ENCODE results near the gene MCM3AP.

Gene MCM3AP

DNA sequence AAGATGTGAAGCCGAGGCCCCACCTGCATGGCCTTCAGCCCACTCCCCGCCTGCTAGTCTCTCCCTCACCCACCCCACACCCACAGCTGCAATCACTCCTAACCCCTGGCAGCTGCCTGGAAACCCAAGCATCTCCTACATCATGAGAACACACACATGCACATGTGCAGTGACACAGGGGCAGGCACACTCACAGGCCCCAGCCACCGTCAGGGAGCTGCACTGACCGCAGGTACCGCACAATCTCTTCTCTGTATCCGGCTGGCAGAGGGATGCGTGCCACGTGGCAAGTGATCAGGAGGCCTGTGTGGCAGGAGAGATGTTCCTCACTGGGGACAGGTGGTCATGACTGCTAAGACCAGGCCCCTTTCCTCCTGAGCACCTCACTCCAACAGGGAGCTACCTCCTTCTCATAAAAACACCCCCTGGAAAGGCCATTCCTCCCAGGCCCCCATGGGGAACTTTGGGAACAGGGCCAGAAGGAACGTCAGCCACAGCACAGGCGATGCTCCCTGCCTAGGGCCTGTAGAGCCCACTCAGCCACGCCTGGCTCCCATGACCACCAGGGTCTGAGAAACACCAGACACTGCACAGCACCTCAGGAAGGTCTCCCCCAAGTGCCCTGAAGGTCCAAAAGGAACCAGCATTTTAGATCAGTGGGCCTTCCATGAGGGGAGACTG is 62.8 kb downstream of the MCM3AP start:
- FAIRE-seq = no peak

DNA sequence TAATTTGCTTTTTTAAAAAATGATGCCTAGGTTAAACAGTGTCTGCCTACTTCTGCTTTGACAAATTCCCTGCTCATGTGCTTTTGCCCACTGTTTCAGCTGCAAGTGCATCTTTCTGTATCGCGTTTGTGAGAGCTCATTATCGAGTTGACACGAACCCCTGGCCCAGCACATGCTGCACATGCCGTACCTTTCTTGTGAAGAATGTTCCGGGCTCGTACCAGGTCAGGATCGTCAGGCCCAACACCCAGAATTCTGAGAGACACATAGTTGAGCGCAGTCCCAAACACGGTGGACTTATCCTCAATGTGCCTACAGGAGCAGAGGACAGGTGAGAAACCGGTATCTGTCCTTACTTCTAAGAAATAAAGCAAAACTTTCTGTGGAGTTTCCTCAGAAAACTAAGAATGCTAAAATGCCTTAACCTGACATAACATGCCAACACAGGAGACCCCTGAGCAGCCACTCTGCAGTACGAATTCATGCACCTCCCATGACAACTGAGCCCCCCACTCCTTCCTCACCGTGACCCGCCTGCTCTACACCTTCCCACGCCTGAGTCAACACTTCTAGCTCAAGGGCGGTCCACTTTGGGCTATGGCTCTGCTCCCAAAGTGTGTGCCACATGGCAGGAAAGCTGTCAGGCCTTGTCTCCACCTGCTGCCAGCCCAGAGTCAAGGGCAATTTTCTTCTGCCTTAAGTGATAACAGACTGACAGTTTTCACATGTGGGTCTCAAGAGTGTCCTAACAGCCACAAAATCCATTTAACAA is 63.6 kb downstream of the MCM3AP start:
- no peak for DNase-seq (ENCODE audit: extremely low spot score, insufficient read length, low read depth)
- no peak for FAIRE-seq

More for the DNA sequence above, 62.8 kb downstream of the MCM3AP start:
- DNase-seq (ENCODE audit: extremely low spot score, insufficient read length, low read depth) = no peak

DNA sequence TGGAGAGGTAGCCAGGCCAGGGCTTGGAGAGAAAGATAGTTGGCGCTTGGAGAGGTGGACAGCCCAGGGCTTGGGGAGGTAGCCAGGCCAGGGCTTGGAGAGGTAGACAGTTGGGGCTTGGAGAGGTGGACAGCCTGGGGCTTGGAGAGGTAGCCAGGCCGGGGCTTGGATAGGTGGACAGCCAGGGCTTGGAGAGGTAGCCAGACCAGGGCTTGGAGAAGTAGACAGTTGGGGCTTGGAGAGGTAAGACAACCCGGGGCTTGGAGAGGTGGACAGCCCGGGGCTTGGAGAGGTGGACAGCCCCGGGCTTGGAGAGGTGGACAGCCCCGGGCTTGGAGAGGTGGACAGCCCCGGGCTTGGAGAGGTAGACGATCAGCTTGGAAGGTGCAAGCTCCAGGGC is 64.6 kb downstream of the MCM3AP start:
- DNase-seq (ENCODE audit: extremely low spot score, insufficient read length, low read depth) = no peak

DNA sequence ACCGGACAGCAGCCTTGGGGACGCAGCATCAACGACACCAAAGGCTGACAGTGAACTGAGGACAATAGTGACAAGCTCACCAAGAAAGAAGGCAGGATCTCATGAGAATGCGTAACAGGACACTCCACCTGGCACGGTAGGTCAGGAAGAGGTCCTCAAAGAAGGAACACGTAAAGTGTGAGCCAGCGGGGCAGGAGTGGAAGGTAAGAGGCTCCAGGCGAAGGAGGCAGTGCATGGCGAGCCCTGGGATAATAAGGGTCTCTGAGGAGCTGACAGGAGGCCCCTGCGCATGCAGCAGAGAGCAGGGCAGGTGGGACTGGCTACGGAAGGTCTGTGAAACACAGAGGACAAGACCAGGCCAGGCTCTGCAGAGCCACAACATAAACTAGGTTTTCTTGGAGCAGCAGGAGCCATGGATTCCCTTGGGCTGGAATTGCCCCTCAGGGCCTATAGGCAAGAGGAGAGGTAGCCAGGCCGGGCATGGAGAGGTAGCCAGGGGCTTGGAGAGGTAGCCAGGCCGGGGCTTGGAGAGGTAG is 65.1 kb downstream of the MCM3AP start:
- DNase-seq (ENCODE audit: extremely low spot score, insufficient read length, low read depth) = no peak
- no peak for FAIRE-seq

More for the DNA sequence above, 64.6 kb downstream of the MCM3AP start:
- FAIRE-seq = no peak

DNA sequence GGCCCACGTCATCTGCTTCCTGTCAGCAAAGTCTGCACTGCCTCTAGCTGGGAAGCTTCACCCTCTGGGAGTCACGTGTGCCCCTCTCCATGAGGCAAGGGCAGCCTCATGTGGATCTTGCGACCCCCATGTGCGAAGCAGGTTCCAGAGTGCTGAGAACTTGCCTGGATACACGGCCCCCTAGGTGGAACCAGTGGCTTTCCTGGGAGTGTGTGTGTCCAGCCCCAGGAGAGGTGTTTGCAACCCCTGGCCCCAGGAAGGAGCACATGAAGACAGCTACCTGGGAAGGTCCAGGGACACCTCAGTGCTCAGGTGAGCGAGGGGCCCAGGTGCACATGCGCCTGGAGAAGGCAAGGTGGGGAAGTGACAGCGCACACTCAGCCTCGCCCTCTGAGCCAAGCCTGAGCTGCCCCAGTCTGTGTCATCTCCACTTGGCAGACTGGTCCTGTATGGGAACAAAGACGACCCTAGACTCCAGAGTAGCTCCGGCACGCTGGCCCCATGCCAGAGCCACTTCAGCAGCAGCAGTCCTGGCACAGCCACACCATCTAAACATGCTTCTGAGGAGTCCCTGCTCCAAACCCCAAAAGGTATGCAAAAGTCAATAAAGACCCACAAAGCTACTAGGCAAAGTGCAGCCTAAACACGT is 65.7 kb downstream of the MCM3AP start:
- no peak for DNase-seq (ENCODE audit: extremely low spot score, insufficient read length, low read depth)
- no peak for FAIRE-seq

DNA sequence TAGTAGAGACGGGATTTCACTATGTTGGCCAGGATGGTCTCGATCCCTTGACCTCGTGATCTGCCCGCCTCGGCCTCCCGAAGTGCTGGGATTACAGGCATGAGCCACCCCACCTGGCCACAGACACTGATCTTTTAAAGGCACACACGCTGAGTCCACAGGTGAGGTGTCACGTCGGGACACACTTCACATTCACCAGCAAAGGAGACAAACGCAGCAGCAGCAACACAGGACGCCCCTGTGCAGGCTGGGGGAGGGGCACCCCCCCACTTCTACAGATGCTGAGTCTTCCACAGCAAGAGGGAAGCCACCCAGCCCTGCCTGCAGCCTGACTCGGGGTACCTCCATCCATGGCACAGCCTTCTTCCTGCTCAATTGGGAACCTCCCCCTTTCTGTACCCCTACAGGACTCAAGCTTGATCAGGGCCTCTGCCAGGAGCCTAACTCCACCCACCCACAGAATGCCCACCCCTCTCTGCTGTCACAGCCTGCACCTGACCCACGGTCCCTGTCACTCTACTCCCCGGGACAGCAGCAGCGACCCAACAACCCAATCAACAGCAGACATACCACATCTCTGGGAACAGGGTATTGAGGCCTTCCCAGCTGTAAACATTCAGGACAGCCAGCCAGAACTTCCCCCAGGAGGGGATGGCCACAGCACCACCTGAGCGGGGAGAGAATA is 66.4 kb downstream of the MCM3AP start:
- no peak for DNase-seq (ENCODE audit: extremely low spot score, insufficient read length, low read depth)
- FAIRE-seq = no peak

DNA sequence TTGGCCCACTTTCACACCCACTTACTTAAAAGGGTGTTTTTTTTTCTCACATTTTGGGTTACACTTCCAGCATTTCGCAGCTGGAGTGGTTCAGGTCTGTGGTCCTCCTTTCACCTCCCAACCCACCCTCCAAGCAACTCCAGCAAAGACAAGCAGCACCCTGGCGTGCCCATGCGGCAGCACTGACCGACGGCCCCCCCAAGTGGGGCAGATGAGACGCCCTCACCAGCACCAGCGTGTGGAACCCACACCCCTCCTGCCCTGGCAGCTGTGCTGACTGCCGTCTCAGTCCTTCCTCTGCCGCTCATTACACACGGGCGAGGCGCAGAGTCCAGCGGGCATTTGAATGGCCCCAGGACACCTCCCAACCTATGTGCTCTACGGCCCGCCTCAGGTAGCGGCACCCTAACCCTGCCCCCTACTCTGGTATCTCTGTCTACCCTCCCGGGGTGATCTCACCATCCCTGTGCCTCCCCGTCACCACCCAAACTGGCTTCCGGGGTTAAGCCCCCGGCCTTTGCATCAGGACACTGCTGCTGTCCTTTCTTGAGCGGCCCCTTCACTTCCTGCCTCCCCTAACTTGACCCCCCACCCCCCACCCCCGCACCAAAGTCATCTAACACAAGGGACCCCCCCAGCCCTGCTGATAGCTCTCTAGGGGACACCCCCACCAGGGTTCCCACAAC is 67.8 kb downstream of the MCM3AP start:
- DNase-seq (ENCODE audit: extremely low spot score, insufficient read length, low read depth) (no peak), FAIRE-seq (no peak)

DNA sequence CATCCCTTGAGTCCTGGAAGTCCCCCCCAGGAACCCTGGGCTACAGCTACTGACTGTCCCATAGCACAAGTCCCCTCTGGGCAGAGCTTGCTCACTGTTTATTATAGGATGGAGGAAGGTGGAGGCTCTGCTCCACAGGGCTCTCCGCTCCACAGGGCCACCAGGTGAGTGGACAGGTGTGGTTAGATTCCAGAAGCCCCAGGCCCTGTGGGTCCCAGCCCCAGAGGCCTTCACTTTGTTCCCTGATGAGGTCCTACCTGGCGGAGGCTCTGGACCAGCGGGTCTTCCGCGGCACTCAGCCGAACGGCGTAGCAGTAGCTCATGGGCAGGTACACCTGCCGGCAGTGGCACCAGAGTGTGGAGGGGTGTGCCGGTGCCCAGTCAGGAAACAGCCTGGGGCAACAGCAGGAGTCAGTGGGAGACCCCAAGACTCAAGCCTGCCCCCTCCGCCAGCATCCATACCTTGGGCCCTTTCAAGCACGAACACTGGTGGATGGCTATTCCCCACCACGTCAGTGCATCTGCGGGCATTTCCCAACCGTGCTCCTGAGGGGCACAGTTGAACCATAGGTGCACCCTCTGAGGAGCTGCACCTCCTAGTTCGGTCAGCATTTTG is 69.2 kb downstream of the MCM3AP start:
- no peak for DNase-seq (ENCODE audit: extremely low spot score, insufficient read length, low read depth)
- no peak for FAIRE-seq

DNA sequence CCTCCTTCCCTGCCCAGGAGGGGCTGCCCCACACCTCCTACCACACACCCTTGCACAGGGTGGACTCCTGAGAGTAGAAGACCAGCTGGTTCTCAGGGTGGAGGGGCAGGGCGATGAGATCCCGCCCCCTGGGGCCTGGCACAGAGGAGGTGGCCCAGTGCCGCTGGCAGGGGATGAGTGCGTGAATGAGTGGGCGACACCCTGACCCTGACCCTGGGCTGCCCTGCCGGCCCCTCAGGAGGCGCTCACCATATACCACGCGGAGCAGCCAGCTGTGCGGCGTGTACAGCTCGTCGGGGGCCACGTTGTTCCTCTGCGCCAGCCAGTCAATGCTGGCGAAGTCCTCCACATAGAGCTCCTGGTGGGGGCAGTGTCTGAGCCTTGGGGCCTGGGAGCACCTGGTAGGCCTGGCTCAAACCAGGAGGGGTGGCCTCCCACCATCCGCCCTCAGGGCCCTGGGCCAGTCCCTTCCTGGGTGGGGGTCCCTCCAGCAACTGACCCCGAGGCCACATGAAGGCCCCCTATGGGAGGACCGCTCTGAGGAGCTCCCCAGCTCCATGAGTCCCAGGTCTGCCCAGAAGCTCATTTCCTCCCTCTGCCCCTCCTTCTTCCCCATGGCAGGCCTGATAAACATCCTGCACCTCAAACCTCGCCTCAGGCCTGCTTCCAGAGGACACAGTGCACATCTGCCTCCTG is 69.8 kb downstream of the MCM3AP start:
- DNase-seq (ENCODE audit: extremely low spot score, insufficient read length, low read depth) = no peak
- FAIRE-seq = no peak

DNA sequence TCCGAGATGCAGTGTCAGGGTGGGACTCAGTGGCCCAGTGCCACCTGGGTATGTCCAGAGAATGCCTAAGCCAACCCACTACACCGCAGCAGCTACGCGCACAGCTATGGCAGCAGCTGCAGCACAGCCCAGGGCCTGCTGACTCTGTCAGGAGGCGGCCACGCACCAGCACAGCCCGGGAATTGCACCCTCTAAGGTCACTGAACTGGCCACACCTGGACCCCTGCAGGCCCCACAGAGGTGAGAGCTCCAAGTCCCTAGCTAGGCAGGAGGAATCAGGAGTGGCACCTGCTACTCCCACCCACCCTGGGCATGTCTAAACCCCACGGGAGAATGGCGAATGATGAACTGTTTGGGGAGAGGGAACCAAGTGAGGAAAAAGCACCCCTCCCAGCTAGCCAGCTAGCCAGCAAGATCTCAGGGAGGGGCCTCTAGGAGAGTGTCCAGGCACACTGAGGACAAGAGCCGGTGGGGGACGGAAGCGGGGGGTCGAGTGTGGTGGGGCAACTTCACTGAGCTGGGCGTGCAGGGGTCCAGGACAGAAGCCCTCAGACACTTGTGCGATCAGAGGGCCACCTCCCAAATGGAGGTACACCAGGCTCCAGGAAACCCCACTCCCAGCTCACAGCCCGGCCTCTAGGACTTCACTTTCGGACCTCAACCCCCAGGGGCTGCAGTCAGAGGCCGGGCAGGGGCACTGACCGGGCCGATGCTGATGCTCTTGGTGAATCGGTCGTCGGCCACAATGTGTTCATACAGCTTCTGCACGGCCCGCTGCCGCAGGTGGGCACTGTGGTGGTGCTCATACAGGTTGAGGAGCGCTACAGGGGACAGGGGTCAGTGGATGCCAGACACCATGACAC is 70.7 kb downstream of the MCM3AP start:
- DNase-seq (ENCODE audit: extremely low spot score, insufficient read length, low read depth) = no peak
- FAIRE-seq = no peak

DNA sequence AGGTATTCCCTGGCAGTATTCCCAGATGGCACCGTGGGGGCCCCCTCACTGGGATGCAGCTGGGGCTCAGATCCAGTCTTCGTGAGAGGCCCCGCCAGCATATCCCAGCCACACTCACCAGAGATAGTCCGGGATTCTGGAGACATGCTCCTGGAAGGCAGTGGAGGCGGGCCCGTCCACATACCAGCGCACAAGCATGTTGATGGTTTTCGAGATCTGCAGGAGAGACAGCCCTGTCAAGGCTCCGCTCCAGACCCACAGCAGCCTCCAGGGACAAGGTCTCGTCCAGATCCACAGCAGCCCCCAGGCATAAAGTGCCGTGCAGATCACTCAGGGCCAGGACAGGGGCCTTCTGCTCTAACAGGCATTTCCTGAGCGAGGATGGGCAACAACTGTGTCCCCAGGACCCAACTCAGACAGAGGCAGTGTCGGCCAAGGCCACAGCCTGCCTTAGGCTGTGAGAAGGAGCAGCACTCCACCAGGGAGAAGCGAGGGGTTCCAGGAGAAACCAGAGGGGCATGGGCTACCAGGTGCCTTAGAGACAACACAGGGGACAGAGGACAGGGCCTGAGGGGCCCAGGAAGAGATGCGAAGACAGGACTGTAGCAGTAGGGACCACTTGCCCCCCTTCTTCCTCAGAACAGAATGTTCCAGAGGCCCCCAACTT is 71.7 kb downstream of the MCM3AP start:
- FAIRE-seq = no peak
- no peak for DNase-seq (ENCODE audit: extremely low spot score, insufficient read length, low read depth)

DNA sequence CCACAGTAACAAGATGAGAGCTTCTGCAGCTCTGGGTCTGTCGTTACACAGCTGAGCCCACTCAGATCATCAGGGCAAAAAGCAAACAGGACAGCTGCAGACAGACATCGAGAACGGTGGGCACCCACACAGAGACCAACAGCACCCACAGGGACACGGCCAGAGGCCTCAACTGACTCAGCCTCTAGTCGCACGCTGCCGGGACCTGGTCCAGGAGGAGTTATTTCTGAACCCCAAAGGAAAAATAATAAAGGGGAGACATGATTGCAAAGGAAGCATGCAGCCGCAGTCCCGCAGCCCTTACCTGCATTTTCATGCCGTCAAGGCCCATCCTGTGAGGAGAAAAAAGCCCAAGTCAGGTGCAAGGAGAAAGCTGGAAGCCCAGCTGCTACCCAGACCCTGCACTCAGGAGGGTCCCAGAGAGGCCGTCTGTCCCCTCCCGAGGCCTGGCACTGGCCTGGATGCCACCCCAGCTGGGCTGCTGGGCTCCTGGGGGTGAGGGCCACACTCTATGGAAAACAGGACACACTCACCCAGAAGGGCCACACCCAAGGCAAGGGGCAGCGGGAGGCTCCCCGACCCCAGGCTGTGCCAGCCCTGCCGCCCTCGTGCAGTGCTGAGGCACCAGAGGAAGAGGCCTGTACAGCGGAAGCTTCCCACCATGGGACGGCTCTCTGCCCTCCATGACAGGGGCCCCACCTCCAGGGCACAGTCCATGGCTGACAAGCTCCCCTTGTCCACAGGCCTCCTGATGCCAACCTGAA is 72.5 kb downstream of the MCM3AP start:
- DNase-seq (ENCODE audit: extremely low spot score, insufficient read length, low read depth) (no peak), FAIRE-seq (no peak)

DNA sequence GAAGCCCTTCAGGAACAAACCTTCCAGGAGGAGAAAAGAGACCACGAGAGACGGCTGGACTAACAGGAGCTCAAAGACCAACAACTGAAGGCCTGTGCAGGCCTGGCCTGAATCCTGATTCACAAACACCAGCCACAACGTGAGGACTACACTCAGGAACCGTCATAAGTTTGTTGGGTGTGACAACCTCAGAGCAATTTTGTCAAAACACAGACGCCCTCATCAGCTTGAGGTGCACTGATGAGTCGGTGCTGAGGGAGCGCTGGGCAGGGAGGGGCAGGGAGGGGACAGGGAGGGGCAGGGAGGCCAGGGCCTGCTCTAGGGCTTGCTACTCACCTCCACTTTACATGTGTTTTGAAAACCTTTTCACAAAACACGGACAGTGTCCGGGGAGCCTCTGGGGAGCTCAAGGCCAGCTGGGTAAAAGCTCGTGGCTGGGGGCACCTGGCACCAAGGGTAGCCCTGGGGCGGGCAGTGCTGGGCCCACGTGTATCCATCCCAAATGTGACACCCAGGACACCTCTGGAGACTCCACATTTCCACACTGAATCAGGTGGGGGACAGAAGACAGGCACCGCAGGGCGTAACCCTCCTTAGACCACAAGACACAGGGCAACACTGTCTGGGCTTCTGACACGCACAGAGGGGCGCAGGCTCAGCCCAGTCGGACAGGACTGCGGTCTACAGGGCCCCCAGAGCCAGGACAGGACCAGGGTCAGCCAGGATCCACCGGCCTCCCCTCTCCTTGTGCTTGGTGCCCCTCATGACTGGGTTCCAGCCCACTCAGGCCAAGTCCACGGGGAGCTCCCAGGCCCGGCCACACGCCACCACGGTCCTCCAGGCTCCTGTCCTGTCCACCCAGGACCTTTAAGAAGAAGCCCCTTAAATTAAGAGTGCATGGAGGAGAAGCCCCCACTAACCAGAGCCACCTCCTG is 73.4 kb downstream of the MCM3AP start:
- DNase-seq (ENCODE audit: extremely low spot score, insufficient read length, low read depth) (no peak), FAIRE-seq (no peak)

DNA sequence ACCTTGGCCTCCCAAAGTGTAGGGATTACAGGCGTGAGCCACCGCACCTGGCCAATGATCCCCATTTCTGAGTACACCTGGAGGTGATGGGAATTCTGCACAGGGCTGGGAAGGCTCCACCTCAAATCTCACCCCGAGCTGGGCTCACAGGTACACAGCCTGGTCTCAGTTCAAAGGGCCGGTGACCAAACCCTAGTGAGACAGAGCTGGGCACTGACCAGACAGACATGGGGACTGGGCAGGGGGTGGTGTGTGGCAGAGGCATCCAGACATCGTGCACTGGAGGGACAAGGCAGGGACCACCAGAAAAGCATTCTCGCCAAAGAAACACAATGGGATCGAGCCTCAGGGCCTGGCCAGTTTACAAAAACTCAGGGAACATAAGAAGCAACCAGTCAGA is 74.0 kb downstream of the MCM3AP start:
- DNase-seq (ENCODE audit: extremely low spot score, insufficient read length, low read depth) = no peak

DNA sequence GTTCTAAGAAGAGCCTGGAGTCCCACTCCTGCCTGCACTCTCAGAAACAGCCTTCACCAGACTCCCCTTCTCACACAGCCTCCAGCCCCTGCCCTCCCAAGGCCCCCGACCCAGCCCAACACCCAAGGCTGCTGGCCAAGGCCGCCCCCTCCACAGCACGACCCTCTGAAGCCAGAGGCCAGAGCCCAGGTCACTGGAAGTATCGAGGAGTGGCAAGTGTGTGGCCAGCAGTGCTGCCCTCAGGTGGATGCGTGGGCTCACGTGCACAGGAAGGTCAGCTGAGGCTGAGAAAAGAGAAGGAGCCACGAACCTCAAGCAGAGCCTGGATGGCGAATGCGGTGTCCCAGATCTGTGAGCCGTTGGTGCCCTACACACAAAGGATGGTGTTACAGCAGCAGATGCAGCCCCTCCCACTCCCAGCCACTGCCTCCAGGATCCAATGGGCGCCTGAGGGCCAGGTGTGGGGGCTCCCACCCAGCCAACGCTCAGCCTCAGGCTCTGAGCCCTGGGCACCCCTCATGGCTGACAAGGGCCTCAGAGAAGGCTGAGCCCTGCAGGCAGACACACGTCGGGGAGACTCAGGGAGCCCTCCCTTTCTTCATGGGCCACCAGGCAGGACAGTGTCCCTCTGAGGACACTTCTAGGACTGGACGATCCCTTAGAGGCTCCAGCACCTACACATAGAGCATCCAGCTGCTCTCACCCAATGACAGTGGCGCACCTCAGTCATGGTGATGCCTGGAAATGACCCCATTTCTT is 74.9 kb downstream of the MCM3AP start:
- DNase-seq (ENCODE audit: extremely low spot score, insufficient read length, low read depth) = no peak
- no peak for FAIRE-seq

More for the DNA sequence above, 74.0 kb downstream of the MCM3AP start:
- no peak for FAIRE-seq
